H1 (cell line): ENCODE results near the gene LDLR. TPM values are rescaled to one million over a fixed set of nuclear protein-coding genes. Genes with fewer than 3 reads are reported as not detected.

Experiments
- CTCF ChIA-PET: fragments of 300-600 bp; sonication (Branson Sonifier 250); formaldehyde crosslinking; loops from one replicate; lab custom pipeline; 2021; ENCODE audit not compliant: partially characterized antibody; lab: Charles Lee
- POLR2A ChIA-PET: fragments of 300-600 bp; sonication (Branson Sonifier 250); formaldehyde crosslinking; loops from one replicate; lab custom pipeline; 2021; ENCODE audit warnings: inconsistent platforms; ENCODE audit not compliant: partially characterized antibody; lab: Charles Lee
- DNase-seq, 2 experiments: peaks; one replicate each; pipeline versions ENCODE4 v3.0.0 to v3.0.0-alpha.2; 2010 to 2022; ENCODE audit warnings: low spot score in 2 of 2, low read depth in 1 of 2, mixed read lengths in 1 of 2
- FAIRE-seq: peaks from 2 replicates; lab custom pipeline; 2011; peaks lifted over from hg19 to GRCh38; lab: Jason Lieb, UNC
- H2AFZ ChIP-seq: 2 replicates; pipeline ENCODE4 v1.8.1; 2012; ENCODE audit warnings: low read length, inconsistent platforms
- H2AK5ac ChIP-seq: 2 replicates; pipeline ENCODE4 v1.6.1; 2013; ENCODE audit warnings: low read depth, low read length
- H2BK120ac ChIP-seq: replicated peaks from 2 replicates; pipeline ENCODE3; 2013; ENCODE audit warnings: low read depth, low read length, inconsistent platforms
- H2BK12ac ChIP-seq: 2 replicates; pipeline ENCODE4 v1.6.1; 2013; ENCODE audit warnings: low read depth, low read length
- H2BK15ac ChIP-seq: 2 replicates; pipeline ENCODE4 v1.6.1; 2013; ENCODE audit warnings: low read length
- H2BK20ac ChIP-seq: 2 replicates; pipeline ENCODE4 v1.6.1; 2013; ENCODE audit warnings: low read length
- H2BK5ac ChIP-seq: 2 replicates; pipeline ENCODE4 v1.6.1; 2013; ENCODE audit warnings: low read depth, low read length
- H3K14ac ChIP-seq: 2 replicates; pipeline ENCODE4 v1.6.1; 2013; ENCODE audit warnings: inconsistent platforms; ENCODE audit not compliant: insufficient read length
- H3K18ac ChIP-seq: 2 replicates; pipeline ENCODE4 v1.6.1; 2013; ENCODE audit warnings: low read length; ENCODE audit errors: extremely low read depth
- H3K23ac ChIP-seq: 2 replicates; pipeline ENCODE4 v1.6.1; 2013; ENCODE audit warnings: inconsistent platforms; ENCODE audit not compliant: insufficient read length
- H3K23me2 ChIP-seq: 2 replicates; pipeline ENCODE4 v1.6.1; 2013; ENCODE audit warnings: low read depth, low read length
- H3K27ac ChIP-seq: 2 replicates; pipeline ENCODE4 v1.6.1; 2011; ENCODE audit warnings: low read depth, low read length, inconsistent platforms
- H3K27me3 ChIP-seq, 4 experiments: replicated peaks in 1 of 4; 1 replicate in 1 of 4; 2 replicates in 3 of 4; pipeline versions ENCODE4 v1.6.1 to v1.8.1; 2011 to 2013; ENCODE audit warnings: low read length in 3 of 4, mild to moderate bottlenecking in 3 of 4, inconsistent platforms in 2 of 4, mixed read lengths in 2 of 4, moderate library complexity in 1 of 4; ENCODE audit not compliant: control insufficient read depth in 3 of 4, insufficient read depth in 3 of 4; ENCODE audit errors: extremely low read depth in 1 of 4
- H3K36me3 ChIP-seq, 4 experiments: 2 replicates each; pipeline versions ENCODE4 v1.6.1 to v1.8.1; 2011 to 2013; ENCODE audit warnings: mild to moderate bottlenecking in 4 of 4, low read length in 3 of 4, moderate library complexity in 2 of 4, control low read depth in 1 of 4, inconsistent platforms in 1 of 4; ENCODE audit not compliant: insufficient read depth in 4 of 4, control insufficient read depth in 2 of 4
- H3K4ac ChIP-seq: replicated peaks from 2 replicates; pipeline ENCODE3; 2013; ENCODE audit warnings: low read length, low read depth, mixed read lengths, inconsistent platforms; ENCODE audit not compliant: insufficient read length
- H3K4me1 ChIP-seq, 4 experiments: replicated peaks in 1 of 4; 1 replicate in 1 of 4; 2 replicates in 3 of 4; pipeline versions ENCODE4 v1.6.1 to v1.8.1; 2011 to 2013; ENCODE audit warnings: low read length in 3 of 4, inconsistent platforms in 2 of 4, mixed read lengths in 1 of 4; ENCODE audit not compliant: insufficient read depth in 4 of 4, control insufficient read depth in 3 of 4
- H3K4me2 ChIP-seq, 2 experiments: 2 replicates each; pipeline versions ENCODE4 v1.6.1 to v1.8.1; 2011 to 2013; ENCODE audit warnings: low read depth in 2 of 2, low read length in 2 of 2, control low read depth in 1 of 2, inconsistent platforms in 1 of 2, mild to moderate bottlenecking in 1 of 2; ENCODE audit not compliant: insufficient read depth in 1 of 2
- H3K4me3 ChIP-seq, 4 experiments: fragments of 200-600, 300-600 bp in 1 of 4; sonication (generic), shearing (Covaris generic), sonication (Bioruptor Twin) in 1 of 4; 2 replicates each; pipeline versions ENCODE4 v1.5.1 to v1.8.1; 2011 to 2016; ENCODE audit warnings: low read length in 4 of 4, low read depth in 3 of 4, control low read depth in 2 of 4, inconsistent platforms in 2 of 4, mild to moderate bottlenecking in 2 of 4, mixed read lengths in 1 of 4, moderate library complexity in 1 of 4; ENCODE audit not compliant: insufficient read depth in 2 of 4; ENCODE audit errors: extremely low read depth in 1 of 4
- H3K56ac ChIP-seq: replicated peaks from 2 replicates; pipeline ENCODE3; 2013; ENCODE audit warnings: low read depth, mild to moderate bottlenecking, mixed read lengths, low read length, inconsistent platforms; ENCODE audit not compliant: insufficient read length
- H3K79me1 ChIP-seq: 2 replicates; pipeline ENCODE4 v1.6.1; 2013; ENCODE audit warnings: low read depth, low read length, control low read depth
- H3K79me2 ChIP-seq, 2 experiments: 2 replicates each; pipeline versions ENCODE4 v1.6.1 to v1.8.1; 2012 to 2013; ENCODE audit warnings: low read length in 2 of 2, mild to moderate bottlenecking in 2 of 2, inconsistent platforms in 1 of 2; ENCODE audit not compliant: insufficient read depth in 2 of 2, control insufficient read depth in 1 of 2
- H3K9ac ChIP-seq, 4 experiments: replicated peaks in 1 of 4; 1 replicate in 1 of 4; 2 replicates in 3 of 4; pipeline versions ENCODE4 v1.6.1 to v1.8.1; 2011 to 2013; ENCODE audit warnings: low read depth in 3 of 4, low read length in 3 of 4, control low read depth in 2 of 4, mild to moderate bottlenecking in 2 of 4, moderate library complexity in 2 of 4, inconsistent platforms in 1 of 4; ENCODE audit errors: extremely low read depth in 1 of 4
- H3K9me3 ChIP-seq, 2 experiments: 2 replicates each; pipeline versions ENCODE4 v1.6.1 to v1.8.1; 2012 to 2013; ENCODE audit warnings: mild to moderate bottlenecking in 2 of 2, moderate library complexity in 2 of 2, control low read depth in 1 of 2, inconsistent platforms in 1 of 2, low read depth in 1 of 2, low read length in 1 of 2, mixed read lengths in 1 of 2; ENCODE audit not compliant: insufficient read depth in 2 of 2
- H4K20me1 ChIP-seq, 2 experiments: replicated peaks in 1 of 2; 2 replicates each; pipeline versions ENCODE3 to v1.8.1; 2011 to 2013; ENCODE audit warnings: inconsistent platforms in 2 of 2, low read length in 2 of 2, mild to moderate bottlenecking in 1 of 2; ENCODE audit not compliant: insufficient read depth in 2 of 2, control insufficient read depth in 1 of 2
- H4K5ac ChIP-seq: 2 replicates; pipeline ENCODE4 v1.6.1; 2013; ENCODE audit warnings: low read length, low read depth, mixed read lengths, inconsistent platforms; ENCODE audit not compliant: insufficient read length
- H4K8ac ChIP-seq: 2 replicates; pipeline ENCODE4 v1.8.0; 2013; ENCODE audit warnings: mild to moderate bottlenecking, moderate library complexity, low read length, inconsistent platforms; ENCODE audit not compliant: insufficient read depth; ENCODE audit errors: extremely low read depth
- H4K91ac ChIP-seq: replicated peaks from 2 replicates; pipeline ENCODE3; 2013; ENCODE audit warnings: low read length, mixed read lengths, inconsistent platforms; ENCODE audit not compliant: insufficient read length
- BCL11A ChIP-seq, 2 experiments: IDR thresholded peaks; one replicate each; pipeline ENCODE4 v1.6.1; 2011; ENCODE audit warnings: low read depth in 2 of 2, low read length in 2 of 2, mild to moderate bottlenecking in 2 of 2
- CHD1 ChIP-seq: IDR thresholded peaks from 2 replicates; pipeline ENCODE4 v1.6.1; 2012; ENCODE audit warnings: low read depth, low read length, improper control_type of control experiment
- CHD2 ChIP-seq: IDR thresholded peaks from 2 replicates; pipeline ENCODE4 v1.6.1; 2012; ENCODE audit warnings: low read length, improper control_type of control experiment
- EP300 ChIP-seq, 2 experiments: IDR thresholded peaks; 1 replicate in 1 of 2; 2 replicates in 1 of 2; pipeline ENCODE4 v1.6.1; 2011 to 2012; ENCODE audit warnings: low read depth in 2 of 2, low read length in 2 of 2, mild to moderate bottlenecking in 2 of 2, borderline replicate concordance in 1 of 2, inconsistent platforms in 1 of 2, moderate library complexity in 1 of 2
- HDAC2 ChIP-seq, 2 experiments: fragments of 300-600 bp in 1 of 2; sonication (generic) in 1 of 2; IDR thresholded peaks; 2 replicates each; pipeline ENCODE4 v1.6.1; 2011 to 2012; ENCODE audit warnings: low read depth in 2 of 2, low read length in 2 of 2, mild to moderate bottlenecking in 2 of 2, moderate library complexity in 2 of 2, borderline replicate concordance in 1 of 2, inconsistent platforms in 1 of 2
- JUN ChIP-seq: IDR thresholded peaks from 2 replicates; pipeline ENCODE4 v1.6.1; 2011; ENCODE audit warnings: low read depth, mild to moderate bottlenecking, improper control_type of control experiment, low read length
- JUND ChIP-seq: IDR thresholded peaks from 2 replicates; pipeline ENCODE4 v1.6.1; 2011; ENCODE audit warnings: mild to moderate bottlenecking, improper control_type of control experiment, low read length
- KDM5A ChIP-seq: fragments of 200-600 bp; IDR thresholded peaks from 2 replicates; pipeline ENCODE4 v1.7.1; 2012; ENCODE audit warnings: mild to moderate bottlenecking, low read length, inconsistent platforms, mixed read lengths
- MAFK ChIP-seq: IDR thresholded peaks from 2 replicates; pipeline ENCODE4 v1.6.1; 2012; ENCODE audit warnings: low read depth, mild to moderate bottlenecking, improper control_type of control experiment, low read length
- POU5F1 ChIP-seq: IDR thresholded peaks from 2 replicates; pipeline ENCODE4 v1.6.1; 2011; ENCODE audit warnings: low read depth, mild to moderate bottlenecking, low read length, moderate library complexity
- SP2 ChIP-seq: IDR thresholded peaks from 2 replicates; pipeline ENCODE4 v1.6.1; 2012; ENCODE audit warnings: mild to moderate bottlenecking, low read length, inconsistent platforms
- TEAD4 ChIP-seq: IDR thresholded peaks from 2 replicates; pipeline ENCODE4 v1.6.1; 2012; ENCODE audit warnings: low read depth, low read length, inconsistent platforms, mixed read lengths
- ZNF274 ChIP-seq: IDR thresholded peaks from 2 replicates; pipeline ENCODE4 v1.7.0; 2012; ENCODE audit warnings: low read length, borderline replicate concordance; ENCODE audit errors: extremely low read depth
- WGBS, 2 experiments: shearing (Covaris generic) in 1 of 2; methylation state at CpG; one replicate each; pipeline versions ENCODE4 v1.1.6 to v1.1.7; 2013 to 2015; ENCODE audit warnings: low lambda C conversion rate in 2 of 2, mixed read lengths in 2 of 2, inconsistent platforms in 1 of 2, low coverage in 1 of 2, missing lambda C conversion rate in 1 of 2; ENCODE audit not compliant: insufficient replicate concordance in 2 of 2, insufficient coverage in 1 of 2, insufficient read length in 1 of 2; ENCODE audit errors: extremely low coverage in 1 of 2, missing lambda C conversion rate in 1 of 2; 5-methylcytosine and 5-hydroxymethylcytosine counted together
- polyA plus RNA-seq, 7 experiments: library from polyadenylated mRNA; depleted of rRNA in 3 of 7; stranded (reverse) in 5 of 7; unstranded in 2 of 7; fragments of >200 nt in 5 of 7; fragments of 200-250 nt in 2 of 7; gene quantifications; 1 replicate in 5 of 7; 2 replicates in 1 of 7; 4 replicates in 1 of 7; pipeline versions ENCODE4 v1.2.1 to v1.2.3, GENCODE V29; 2011 to 2013; ENCODE audit warnings: missing spikeins in 2 of 7, mixed read lengths in 2 of 7
- total RNA-seq: library from RNA; stranded (reverse); fragmentation: NEBNext Ultra II Directional; extraction: Animal tissue kit (Norgen Biotek cat#: 25700); gene quantifications from 2 replicates; pipeline ENCODE4 v1.2.1, GENCODE V29; 2021

LDLR gene
- total and polyA plus RNA-seq, 2 of the 8 experiments (the other 6 are each of a cell fraction or from before 2014, with no cell fraction given), result 70.1 to 118 TPM

DNA sequence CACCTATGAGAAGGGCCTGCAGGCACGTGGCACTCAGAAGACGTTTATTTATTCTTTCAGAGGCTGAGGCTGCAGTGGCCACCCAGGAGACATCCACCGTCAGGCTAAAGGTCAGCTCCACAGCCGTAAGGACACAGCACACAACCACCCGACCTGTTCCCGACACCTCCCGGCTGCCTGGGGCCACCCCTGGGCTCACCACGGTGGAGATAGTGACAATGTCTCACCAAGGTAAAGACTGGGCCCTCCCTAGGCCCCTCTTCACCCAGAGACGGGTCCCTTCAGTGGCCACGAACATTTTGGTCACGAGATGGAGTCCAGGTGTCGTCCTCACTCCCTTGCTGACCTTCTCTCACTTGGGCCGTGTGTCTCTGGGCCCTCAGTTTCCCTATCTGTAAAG, 33.9 kb downstream of the LDLR start:
- no peaks in the 10 kb centered on the region for H3K9me3 ChIP-seq
- peaks cover 6 to 12% of the 10 kb centered on the region in 2 experiments for H4K20me1 ChIP-seq
- H4K8ac ChIP-seq, result no peak overlapping the region
- H2BK15ac ChIP-seq, result no peak overlapping the region
- no peak overlapping the region for H3K27ac ChIP-seq
- H2BK5ac ChIP-seq, result no peak overlapping the region
- H3K4me1 ChIP-seq, result no peaks in the 10 kb centered on the region
- H4K91ac ChIP-seq, result no peak overlapping the region
- no peak overlapping the region for H3K9ac ChIP-seq
- FAIRE-seq (no peak), DNase-seq (no peak)
- ChIA-PET POLR2A (interaction anchor here (0.6 to 0.7 kb wide), 2 partner anchors 19 to 77 kb away, joined by 3 to 4 read pairs; no protein-coding TSS in a partner anchor), CTCF (interaction anchor here (0.6 kb wide), 1 partner anchor 13 kb away, joined by 3 read pairs; no protein-coding TSS in a partner anchor)
- H3K4me2 ChIP-seq, result no peak overlapping the region
- no peak overlapping the region for H2BK120ac ChIP-seq
- no peaks in the 10 kb centered on the region for H3K27me3 ChIP-seq
- H3K23ac ChIP-seq, result no peak overlapping the region
- peaks cover 43 to 89% (median 68%) of the 10 kb centered on the region in 4 experiments for H3K36me3 ChIP-seq
- H4K5ac ChIP-seq, result no peak overlapping the region
- no peak overlapping the region for H2BK20ac ChIP-seq
- H3K14ac ChIP-seq, result no peak overlapping the region
- H3K79me1 ChIP-seq, result no peaks in the 10 kb centered on the region
- no peak overlapping the region for H2AFZ ChIP-seq
- 95% methylated on average over 13 of the region's 13 CpGs; no CpG with 5 or more reads in 1 of the 2 experiments for WGBS, 2 experiments
- H3K4ac ChIP-seq, result no peak overlapping the region
- no peak overlapping the region for H3K4me3 ChIP-seq
- no peak overlapping the region for H2AK5ac ChIP-seq
- H3K56ac ChIP-seq, result no peak overlapping the region
- no peaks in the 10 kb centered on the region for H3K79me2 ChIP-seq
- H3K23me2 ChIP-seq, result no peaks in the 10 kb centered on the region
- H2BK12ac ChIP-seq, result no peak overlapping the region
- no peak overlapping the region for H3K18ac ChIP-seq
- no peak for TF ChIP-seq JUN
- TF ChIP-seq TEAD4, result no peak
- TF ChIP-seq SP2, result no peak
- TF ChIP-seq BCL11A (IDR thresholded peaks at IDR 0.05; ENCODE audit: low read depth in 2 of 2, low read length in 2 of 2), result no peak
- TF ChIP-seq ZNF274, result no peak
- no peak for TF ChIP-seq CHD1
- no peak for TF ChIP-seq HDAC2 (IDR thresholded peaks at IDR 0.05; ENCODE audit: borderline replicate concordance in 1 of 2, low read depth in 2 of 2, low read length in 2 of 2)
- TF ChIP-seq CHD2, result no peak
- TF ChIP-seq JUND, result no peak
- TF ChIP-seq KDM5A, result no peak
- no peak for TF ChIP-seq POU5F1
- TF ChIP-seq MAFK, result no peak
- no peak for TF ChIP-seq EP300 (IDR thresholded peaks at IDR 0.05; ENCODE audit: borderline replicate concordance in 1 of 2, low read depth in 2 of 2, low read length in 2 of 2)
